ENCODE measurements around the gene ZSWIM5.

ZSWIM5 gene

DNA sequence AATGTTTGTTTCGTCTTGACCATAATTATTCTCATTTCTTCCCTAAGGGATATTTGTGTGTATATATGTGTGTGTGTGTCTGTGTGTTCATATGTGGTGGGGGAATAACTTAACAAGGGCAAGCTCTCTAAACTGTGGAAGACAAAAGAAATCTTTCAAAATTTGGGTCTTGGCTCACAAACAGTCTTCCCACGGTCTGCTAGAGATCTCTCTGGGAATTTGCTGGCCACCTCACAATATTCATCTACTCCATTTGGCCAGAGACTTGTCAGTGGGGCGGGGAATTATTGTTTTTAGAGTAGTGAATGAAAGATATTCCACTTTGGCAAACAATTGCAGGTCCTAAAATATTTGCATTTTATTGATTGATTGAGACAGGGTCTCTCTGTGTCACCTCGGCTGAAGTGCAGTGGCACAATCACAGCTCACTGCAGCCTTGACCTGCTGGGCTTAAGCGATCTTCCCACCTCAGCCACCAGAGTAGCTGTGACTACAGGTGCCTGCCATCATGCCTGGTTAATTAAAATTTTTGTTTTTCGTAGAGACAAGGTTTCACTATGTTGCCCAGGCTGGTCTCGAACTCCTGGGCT is 212.0 kb downstream of the ZSWIM5 start:
- POLR2A ChIA-PET: no interaction called here
- CTCF ChIA-PET: interaction anchor here (0.6 kb wide), 1 partner anchor 41 kb away, joined by 6 read pairs; no protein-coding TSS in a partner anchor
- Histone ChIP-seq H3K4me3 (ENCODE audit: low read depth, low read length) (no peak overlapping the region), H3K9me3 (ENCODE audit: control insufficient read depth, insufficient read depth, low read depth, low read length) (no peaks in the 10 kb centered on the region), H3K36me3 (ENCODE audit: control insufficient read depth in 2 of 2, insufficient read depth in 1 of 2, low read length in 2 of 2) (no peaks in the 10 kb centered on the region), H3K4me1 (ENCODE audit: control insufficient read depth, insufficient read depth, low read length) (no peaks in the 10 kb centered on the region), H3K27ac (ENCODE audit: extremely low read depth, low read depth, low read length) (no peak overlapping the region)
- TF ChIP-seq, protein P1, sequence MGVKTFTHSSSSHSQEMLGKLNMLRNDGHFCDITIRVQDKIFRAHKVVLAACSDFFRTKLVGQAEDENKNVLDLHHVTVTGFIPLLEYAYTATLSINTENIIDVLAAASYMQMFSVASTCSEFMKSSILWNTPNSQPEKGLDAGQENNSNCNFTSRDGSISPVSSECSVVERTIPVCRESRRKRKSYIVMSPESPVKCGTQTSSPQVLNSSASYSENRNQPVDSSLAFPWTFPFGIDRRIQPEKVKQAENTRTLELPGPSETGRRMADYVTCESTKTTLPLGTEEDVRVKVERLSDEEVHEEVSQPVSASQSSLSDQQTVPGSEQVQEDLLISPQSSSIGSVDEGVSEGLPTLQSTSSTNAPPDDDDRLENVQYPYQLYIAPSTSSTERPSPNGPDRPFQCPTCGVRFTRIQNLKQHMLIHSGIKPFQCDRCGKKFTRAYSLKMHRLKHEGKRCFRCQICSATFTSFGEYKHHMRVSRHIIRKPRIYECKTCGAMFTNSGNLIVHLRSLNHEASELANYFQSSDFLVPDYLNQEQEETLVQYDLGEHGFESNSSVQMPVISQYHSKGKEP (tag by site-specific recombination; IDR thresholded peaks at IDR 0.05): no peak
- TF ChIP-seq ZSCAN18 (tag by site-specific recombination; IDR thresholded peaks at IDR 0.05) (no peak), ZNF280C (tag by site-specific recombination; IDR thresholded peaks at IDR 0.05) (no peak), ZNF768 (tag by site-specific recombination; IDR thresholded peaks at IDR 0.05) (no peak), EGR2 (tag by site-specific recombination; IDR thresholded peaks at IDR 0.05; ENCODE audit: low read depth) (no peak), ZNF843 (tag by site-specific recombination; IDR thresholded peaks at IDR 0.05) (no peak), ZNF549 (tag by site-specific recombination; IDR thresholded peaks at IDR 0.05) (no peak), ZNF341 (tag by site-specific recombination; IDR thresholded peaks at IDR 0.05; ENCODE audit: low read depth) (no peak), ZNF221 (tag by site-specific recombination; IDR thresholded peaks at IDR 0.05; ENCODE audit: borderline replicate concordance) (no peak), ZNF830 (tag by site-specific recombination; IDR thresholded peaks at IDR 0.05; ENCODE audit: low read depth) (no peak), ZNF670 (tag by site-specific recombination; IDR thresholded peaks at IDR 0.05; ENCODE audit: low read depth) (no peak), ZNF623 (tag by site-specific recombination; IDR thresholded peaks at IDR 0.05) (no peak), ZNF16 (tag by site-specific recombination; IDR thresholded peaks at IDR 0.05; ENCODE audit: low read depth) (no peak), ZNF211 (tag by site-specific recombination; IDR thresholded peaks at IDR 0.05; ENCODE audit: low read depth) (no peak), ZNF239 (tag by site-specific recombination; IDR thresholded peaks at IDR 0.05) (no peak), ZBTB21 (tag by site-specific recombination; IDR thresholded peaks at IDR 0.05) (no peak), ZSCAN5A (tag by site-specific recombination; IDR thresholded peaks at IDR 0.05) (no peak), GLI2 (tag by site-specific recombination; IDR thresholded peaks at IDR 0.05; ENCODE audit: borderline replicate concordance, low read depth) (no peak)

All from HEK293 (cell line).